ENCODE measurements around the gene SERPINB6. TPM values are rescaled to one million over a fixed set of nuclear protein-coding genes. Genes with fewer than 3 reads are reported as not detected.
A peak's percentile ranks its signal among the peaks of the same experiment; 100 is the strongest.
"Not testable (repeated sequence)": the region's sequence is repeated elsewhere in the genome, so short reads cannot be mapped to it uniquely, and the experiment has no call there.

The SERPINB6 gene
- total RNA-seq, 1 donor from 2014 or later, result 89.5 TPM

DNA sequence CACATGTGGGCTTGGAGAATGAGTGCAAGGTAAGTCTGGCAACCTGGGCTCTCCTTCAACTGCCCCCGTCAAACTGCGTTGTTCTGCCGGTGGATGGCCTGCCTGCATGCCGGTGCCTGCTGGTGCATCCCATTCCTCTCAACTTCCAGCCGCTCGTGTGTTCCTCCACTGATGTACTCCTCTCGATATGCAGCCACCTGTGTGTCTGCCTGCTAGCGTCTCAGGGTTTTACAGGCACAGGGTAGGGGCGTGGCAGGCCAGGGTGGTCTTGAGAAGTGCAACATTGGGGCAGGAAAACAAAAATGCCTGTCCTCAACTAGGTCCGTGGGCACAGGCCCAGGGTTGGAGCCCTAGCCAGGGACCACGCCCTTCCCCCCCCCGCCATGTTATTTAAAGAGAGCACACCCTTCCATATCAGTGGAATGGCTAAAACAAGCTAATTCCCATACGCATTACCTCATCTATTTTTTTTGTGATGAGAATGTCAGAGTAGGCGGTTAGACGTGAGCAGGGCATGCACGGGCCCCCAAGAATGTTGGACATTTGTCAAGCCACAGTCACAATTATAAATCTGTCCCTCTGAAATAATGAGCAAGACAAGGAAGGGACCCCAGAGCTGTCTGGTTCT lies 33.2 kb downstream of the SERPINB6 start:
- no peak for DNase-seq

DNA sequence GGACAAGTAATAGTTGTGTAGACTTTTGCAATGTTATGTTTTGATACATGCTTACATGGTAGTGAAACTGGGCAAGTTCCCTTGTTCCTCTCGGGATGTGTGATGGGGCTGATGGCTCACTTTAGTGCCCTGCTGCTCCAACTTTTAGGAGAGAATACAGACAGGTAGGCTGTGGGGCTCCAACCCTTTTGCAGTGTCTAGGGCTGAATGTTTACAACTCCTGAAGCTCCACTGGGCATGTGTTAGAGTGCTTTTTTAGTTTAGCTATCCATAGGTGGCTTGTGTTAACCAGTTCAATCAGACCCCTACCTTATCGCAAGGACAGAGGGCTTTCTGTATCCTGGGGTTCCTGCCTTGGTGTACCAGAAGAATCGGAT lies 33.8 kb downstream of the SERPINB6 start:
- DNase-seq, result no peak

DNA sequence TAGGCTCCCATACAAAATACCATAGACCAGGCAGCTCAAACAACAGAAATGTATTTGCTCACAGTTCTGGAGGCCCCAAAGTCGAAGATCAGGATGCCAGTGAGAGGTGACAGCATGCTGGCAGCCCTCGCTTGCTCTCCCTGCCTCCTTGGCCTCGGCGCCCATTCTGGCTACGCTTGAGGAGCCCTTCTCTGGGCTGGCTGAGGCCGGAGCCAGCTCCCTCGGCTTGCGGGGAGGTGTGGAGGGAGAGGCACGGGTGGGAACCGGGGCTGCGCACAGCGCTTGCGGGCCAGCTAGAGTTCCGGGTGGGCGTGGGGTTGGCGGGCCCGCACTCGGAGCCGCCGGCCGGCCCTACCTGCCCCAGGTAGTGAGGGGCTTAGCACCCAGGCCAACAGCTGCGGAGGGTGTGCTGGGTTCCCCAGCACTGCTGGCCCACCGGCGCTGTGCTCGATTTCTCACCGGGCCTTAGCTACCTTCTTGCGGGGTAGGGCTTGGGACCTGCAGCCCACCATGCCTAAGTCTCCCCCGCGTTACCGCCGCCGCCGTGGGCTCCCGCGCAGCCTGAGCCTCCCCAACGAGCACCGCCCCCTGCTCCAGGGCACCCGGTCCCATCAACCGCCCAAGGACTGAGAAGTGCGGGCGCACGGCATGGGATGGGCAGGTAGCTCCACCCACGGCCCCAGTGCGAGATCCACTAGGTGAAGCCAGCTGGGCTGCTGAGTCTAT lies 35.6 kb downstream of the SERPINB6 start:
- no peak for DNase-seq

DNA sequence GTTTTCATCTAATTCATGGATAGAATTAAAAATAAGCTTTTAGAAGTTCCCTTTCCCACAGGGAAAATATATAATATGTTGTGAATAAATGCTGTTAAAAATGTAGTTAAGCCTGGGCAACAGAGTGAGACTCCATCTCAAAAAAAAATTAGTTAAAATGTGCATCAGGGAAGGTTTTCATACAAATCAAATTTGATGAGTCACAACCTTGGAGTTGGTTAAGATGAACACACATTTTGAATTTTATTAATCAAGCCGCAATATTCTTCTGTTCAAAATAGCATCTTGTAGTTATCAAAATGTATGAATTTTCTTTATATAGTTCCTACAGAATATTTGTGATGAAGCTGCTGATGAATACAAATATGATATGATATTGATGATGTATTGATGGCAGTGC lies 37.3 kb downstream of the SERPINB6 start:
- no peak for DNase-seq

DNA sequence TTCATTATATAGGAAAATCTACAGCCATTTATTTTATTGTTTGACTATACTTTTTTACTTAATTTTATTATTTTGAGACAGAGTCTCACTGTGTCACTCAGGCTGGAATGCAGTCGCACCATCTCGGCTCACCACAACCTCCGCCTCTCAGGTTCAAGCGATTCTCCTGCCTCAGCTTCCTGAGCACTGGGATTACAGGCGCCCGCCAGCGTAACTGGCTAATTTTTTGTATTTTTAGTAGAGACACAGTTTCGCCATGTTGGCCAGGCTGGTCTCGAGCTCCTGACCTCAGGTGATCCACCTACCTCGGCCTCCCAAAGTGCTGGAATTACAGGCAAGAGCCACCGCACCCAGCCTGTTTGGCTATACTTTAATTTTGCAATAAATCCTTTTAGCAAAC lies 38.5 kb downstream of the SERPINB6 start:
- not testable (repeated sequence) for DNase-seq

DNA sequence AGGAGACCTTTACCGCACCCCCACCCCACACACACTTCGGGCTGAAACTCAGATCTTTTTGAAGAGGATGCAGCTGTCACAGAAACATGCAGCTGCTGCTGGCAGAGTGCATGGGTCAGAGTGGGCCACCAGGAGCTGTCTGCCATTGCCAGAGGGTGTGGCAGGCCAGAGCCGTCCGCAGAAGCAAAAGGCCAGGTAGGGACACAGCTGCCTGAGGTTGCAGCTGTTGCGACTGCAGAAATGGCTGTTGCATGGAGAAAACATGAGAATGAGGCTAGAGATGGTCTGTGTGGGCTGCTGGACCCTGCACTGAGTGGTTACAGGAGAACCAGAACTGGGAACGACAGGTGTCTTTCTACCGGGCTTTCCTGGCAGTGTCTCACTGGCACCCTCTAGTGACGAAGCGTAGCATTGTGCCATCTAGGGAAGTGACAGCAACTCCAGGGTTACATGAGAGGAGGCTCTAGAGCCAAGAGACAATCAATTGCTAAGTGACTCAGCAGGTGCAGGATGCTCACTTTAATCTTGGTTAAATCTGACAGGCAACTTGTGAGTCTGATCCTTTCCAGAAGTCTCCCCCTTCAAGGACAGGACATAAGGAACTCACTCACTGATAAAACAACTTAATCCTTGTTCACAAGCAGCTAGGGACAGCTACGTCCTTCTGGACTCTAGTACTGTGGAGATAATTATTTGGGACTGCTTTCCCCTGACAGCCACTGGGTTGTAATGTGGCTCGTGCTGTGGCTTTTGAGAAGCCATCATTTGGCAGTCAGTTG lies 39.2 kb downstream of the SERPINB6 start:
- DNase-seq, result peak; percentile 94

DNA sequence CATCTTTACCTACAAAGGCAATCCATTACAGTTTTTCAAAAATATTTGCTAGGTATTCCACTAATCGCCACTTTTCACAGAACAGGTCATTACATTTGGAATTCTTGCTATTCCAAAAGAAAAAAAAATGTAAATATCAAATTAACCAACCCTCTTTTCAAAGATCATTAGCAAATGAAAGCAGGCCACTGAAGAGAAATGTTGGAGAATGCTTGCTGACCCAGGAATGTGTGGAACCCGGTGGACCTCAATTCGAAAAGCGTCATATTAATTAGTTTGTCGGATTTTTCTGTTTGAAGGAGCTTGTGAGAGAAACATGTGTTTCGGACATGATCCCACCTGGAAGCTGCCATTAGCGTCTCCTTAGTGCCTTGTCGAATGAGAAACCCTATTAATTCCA lies 40.3 kb downstream of the SERPINB6 start:
- no peak for DNase-seq

DNA sequence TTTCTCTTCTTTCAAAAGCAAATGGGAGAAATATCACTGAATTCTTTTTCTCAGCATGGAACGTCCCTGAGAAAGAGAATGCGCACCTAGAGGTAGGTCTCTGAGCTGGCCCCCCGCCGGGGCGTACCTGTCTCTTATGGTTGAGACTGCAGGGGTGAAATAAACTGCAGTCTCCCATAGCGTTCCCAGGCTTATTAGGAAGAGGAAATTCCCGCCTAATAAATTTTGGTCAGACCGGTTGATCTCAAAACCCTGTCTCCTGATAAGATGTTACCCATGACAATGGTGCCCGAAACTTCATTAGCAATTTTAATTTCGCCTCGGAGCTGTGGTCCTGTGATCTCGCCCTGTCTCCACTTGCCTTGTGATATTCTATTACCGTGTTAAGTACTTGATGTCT lies 43.4 kb downstream of the SERPINB6 start:
- not testable (repeated sequence) for DNase-seq

DNA sequence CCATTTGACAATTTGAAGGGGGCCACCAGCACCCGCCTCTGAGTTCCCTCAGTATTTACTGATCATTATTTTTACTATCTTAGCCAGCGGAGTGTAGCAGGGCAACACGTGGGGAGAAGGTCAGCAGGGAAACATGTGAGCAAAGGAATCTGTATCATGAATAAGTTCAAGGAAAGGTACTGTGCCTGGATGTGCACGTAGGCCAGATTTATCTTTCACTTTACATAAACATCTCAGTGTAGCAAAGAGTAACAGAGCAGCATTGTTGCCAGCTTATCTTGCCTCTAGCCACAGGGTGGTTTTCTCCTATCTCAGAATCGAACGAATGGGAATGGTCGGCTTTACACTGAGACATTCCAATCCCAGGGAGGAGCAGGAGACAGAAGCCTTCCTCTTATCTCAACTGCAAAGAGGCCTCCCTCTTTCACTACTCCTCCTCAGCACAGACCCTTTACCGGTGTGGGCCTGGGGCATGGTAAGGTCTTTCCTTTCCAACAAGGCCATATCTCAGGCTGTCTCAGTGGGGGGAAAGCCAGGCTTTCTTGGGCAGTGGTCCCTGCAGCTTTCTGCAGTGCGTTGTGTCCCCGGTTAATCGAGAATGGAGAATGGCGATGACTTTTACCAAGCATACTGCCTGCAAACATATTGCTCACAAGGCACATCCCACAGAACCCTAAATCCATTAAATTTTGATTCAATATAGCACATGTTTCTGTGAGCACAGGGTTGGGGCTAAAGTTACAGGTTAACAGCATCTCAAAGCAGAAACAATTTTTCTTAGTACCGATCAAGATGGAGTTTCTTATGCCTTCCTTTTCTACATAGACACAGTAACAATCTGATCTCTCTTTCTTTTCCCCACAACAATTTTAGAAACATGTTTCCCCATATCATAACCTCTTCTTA lies 45.3 kb downstream of the SERPINB6 start:
- DNase-seq, result not testable (repeated sequence)

DNA sequence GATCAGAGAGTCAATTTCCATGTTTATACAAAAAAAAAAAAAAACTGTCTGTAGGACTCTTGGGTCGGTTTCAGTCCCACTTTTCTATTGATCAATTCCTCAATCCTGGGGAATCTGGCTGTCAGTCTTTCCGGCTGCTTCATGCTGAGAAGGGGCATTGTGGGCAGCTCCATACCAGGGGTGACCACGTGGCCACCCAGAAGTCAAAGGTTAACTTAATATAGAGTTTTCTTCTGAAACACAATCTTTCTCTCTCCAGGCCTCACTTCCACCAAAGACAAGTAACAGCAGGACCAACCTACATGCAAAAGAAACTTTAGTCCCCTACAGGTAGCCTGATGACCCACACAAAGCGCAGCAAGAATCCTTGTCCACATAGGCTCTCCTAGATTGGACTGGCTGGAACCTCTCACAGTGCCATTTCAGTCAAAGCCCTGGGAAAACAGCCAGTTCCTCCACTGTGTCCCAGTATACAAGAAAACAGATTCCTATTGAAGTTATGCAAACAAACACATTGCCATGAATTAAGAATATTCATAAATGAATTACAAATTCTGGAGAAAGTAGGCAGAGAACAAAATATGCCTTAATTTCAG lies 49.7 kb downstream of the SERPINB6 start:
- DNase-seq, result no peak

DNA sequence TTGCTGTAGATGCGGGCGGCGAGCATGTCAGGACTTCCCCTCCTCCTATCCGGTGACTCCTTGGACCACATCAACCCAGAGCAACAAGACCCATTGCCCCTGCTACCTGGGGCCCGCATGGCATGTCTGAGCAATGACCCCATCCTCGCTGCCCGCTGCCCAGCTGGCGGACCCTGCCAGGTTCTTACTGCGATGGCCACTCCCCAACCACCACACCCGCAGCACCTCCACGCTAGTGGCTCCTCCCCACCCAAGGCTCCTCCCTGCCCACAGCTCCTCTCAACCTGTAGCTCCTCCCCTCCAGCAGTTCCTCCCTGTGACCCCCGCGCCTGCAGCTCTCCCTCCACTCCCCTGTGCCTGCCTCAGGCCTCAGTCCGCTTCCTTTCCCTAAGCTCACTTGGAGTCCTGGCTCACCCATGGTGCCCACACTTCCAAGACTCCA lies 50.7 kb downstream of the SERPINB6 start:
- DNase-seq, result no peak

DNA sequence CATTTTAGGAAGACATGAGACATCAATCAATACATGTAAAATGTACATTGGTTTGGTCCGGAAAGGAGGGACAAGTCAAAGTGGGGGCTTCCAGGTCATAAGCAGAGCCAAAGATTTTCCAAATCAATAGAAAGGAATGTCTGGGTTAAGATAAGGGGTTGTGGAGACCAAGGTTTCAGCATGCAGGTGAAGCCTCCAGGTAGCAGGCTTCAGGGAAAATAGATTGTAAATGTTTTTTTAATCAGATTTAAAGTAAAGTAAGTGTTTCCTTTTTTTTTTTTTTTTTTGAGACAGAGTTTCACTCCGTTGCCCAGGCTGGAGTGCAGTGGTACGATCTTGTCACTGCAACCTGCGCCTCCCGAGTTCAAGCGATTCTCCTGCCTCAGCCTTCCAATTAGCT lies 51.5 kb downstream of the SERPINB6 start:
- DNase-seq, result no peak

DNA sequence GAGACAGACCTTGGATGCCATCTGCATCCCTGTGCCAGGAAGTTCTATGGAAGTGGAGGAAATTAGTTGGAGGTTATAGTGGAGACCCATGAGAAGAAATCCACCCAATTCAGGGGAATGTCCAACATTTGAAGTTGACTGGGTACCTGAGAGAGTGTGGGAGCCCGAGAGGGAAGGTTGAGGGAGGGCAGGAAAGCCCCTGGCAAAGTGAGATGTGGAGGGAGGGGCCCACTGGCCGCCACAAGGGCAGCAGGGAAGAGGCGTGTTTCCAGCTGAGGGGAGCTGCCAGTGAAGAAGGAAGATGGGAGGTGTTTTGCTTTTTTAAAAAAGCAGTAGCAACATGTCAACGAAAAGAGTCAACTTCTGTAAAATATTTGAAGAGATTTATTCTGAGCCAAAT lies 52.0 kb downstream of the SERPINB6 start:
- DNase-seq, result no peak

DNA sequence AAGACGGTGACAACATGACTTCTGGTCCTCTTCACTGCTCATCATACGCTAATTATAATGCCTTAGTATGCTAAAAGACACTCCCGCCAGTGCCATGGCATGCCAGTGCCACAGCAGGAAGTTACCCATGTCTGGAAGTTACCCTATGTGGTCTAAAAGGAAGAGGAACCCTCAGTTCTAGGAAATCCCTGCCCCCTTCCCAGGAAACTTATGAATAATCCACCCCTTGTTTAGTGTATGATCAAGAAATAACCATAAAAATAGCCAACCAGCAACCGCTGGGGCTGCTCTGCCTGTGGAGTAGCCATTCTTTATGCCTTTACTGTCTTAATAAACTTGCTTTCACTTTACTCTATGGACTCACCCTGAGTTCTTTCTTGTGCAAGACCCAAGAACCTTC lies 52.4 kb downstream of the SERPINB6 start:
- no peak for DNase-seq

DNA sequence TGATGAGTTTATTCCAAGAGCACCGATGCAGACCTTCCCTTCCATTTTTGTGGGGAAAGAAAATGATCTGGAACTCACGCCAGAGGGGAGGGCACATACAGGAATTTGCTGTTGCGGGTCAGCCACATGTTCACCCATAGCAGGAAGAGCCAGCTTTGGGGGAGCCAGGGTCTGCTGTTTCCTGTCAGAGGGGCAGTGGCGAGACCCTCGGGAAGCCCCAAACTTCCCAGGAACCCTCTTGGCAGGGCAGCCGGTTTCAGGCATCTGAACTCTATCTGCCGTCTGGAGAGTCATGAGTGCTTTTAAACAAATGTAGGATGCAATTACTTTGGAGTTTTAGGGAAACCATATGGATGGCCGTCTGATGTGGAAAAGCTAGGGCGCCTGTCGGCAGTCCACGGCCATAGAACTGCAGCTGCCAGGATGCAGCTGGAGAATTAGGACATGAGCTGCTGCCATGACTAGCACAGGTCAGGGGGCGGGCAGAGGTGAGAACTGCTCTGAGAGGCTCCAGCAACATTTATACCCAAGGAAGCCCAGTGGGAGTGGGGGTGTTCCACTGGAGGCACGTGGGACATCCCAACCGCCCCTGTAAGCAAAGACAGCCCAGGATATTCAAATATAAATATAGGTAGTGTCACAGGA lies 53.4 kb downstream of the SERPINB6 start:
- peak; percentile 67 for DNase-seq

DNA sequence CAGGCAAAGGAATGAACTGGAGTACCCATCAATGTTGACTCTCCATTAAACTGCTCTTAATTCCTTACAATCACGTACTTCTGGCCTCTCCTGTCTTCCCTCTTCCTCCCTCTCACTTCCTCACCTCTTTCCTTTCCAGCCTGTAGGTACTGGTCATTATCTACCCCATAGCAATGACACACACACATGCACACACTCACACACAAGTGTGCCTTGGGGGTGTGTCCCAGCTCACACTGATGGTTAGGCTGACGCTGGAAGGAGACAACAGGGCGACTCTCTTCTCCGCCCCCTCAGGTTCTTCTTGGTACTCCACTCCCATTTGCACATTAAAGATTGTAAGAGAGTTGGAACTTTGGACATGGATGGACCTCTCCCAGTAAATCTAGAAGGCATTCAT lies 54.3 kb downstream of the SERPINB6 start:
- no peak for DNase-seq

DNA sequence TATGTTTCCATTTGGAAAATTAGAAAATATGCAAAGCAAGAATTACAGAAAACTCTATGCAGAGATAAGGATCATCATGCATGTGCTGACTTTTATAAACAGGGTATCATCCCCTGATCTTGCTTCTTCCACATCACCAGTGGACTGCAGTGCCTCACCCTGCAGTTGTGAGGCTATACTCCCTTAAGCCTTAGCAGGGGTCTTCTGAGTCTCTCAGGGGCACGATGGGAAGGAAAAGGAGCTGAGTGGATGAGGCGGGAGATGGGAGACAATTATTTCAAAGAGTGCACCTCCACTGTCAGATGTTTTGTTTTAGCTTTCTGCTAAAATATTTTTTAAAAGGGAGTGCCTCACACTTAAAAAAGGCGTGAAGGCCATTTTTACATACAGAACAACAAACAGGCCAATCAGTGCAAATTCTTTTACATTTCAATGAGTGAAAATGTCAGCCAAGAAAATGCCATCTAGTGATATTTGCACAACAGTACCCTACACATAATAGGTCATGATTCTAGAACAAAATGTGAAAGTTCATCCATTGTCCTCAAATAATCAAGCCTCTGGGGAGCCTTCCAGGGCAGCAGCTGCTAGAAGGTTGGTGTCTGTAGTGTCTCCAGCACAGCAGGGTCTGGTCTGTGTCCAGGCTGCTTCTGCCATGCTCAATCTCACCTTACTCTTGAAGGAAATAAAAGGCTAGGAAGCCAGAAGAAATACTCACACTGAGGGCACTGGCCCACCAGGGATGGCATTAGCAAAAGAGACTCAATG lies 55.0 kb downstream of the SERPINB6 start:
- no peak for DNase-seq

DNA sequence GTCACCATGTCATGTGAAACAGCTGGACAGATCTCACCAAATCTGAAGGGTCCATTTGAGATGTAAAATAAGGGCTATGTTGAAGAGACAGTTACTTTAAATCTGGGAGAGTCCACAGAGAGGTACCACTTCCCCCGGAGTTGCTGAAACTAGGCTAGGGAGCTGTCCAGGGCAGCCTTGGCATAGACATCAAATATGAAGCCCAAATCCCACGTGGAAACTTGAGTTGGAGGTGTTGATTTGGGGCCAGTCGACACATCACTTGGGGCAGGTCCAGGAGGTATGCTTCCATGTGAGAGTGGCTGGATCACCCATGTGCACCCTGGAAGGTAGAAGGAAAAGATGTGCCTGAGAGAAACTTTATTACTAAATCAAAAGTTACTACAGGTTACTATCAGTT lies 56.2 kb downstream of the SERPINB6 start:
- DNase-seq, result no peak

DNA sequence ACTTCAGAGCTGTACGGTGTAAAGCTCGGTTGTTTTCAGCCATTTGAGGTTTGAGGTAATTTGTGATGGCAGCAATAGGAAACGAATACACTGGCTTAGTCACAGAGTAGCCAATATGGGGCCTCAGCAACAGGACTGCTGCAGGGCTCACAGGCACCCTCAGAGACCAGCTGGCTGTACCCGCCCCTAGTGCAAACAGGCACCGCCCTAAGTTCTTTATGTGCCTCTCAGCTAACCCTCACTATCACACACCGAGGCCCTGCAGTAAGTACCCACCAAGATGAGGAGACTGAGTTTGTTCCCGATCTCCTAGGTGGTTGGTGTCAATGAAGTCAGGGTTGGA lies 57.1 kb downstream of the SERPINB6 start:
- no peak for DNase-seq

DNA sequence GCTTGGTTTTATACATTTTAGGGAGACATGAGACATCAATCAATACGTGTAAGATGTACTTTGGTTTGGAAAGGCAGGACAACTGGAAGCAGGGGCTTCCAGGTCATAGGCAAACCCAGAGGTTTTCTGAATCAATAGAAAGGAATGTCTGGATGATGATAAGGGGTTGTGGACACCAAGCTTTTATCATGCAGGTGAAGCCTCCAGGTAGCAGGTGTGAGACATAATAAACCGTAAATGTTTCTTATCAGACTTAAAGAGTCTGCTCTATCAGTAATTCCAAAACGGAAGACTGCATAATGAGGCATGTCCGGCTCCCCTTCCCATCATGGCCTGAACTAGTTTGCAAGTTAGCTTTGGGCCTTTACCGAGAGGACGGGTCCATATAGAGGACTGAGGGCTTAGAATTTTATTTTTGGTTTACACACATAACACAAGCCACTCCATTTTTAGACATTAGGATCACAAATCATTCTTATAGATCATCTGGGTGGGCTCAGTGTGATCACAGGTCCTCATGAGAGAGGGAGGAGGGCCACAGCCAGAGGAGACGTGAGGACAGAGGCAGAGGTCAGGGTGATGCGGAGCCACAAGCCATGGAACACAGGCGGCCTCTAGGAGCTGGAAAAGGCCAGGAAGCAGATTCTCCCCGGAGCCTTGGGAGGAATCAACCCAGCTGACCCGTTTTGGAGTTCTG lies 57.6 kb downstream of the SERPINB6 start:
- no peak for DNase-seq

All from tongue (tissue), 2 donors.